Glomerular visceral epithelial cell (primary cell): Measurements from ENCODE around the gene ALPL.

Source experiments
- DNase-seq: peaks from one replicate; pipeline ENCODE4 v3.0.0-alpha.2; 2016; ENCODE audit errors: extremely low spot score

ALPL gene

GRCh38 chr1:21598904-21599303 lies 89.7 kb downstream of the ALPL start:
- DNase-seq, result no peak

GRCh38 chr1:21599402-21599801 lies 90.2 kb downstream of the ALPL start:
- no peak for DNase-seq

- no peak for DNase-seq
These were observed 92.2 kb downstream of the ALPL start for GRCh38 chr1:21601278-21602048.

- no peak for DNase-seq
These were observed 94.2 kb downstream of the ALPL start for GRCh38 chr1:21603177-21604138.

GRCh38 chr1:21604208-21604957 lies 95.2 kb downstream of the ALPL start:
- DNase-seq, result peak; percentile 21

GRCh38 chr1:21605012-21605715 lies 95.9 kb downstream of the ALPL start:
- DNase-seq, result no peak

GRCh38 chr1:21605964-21606705 lies 96.9 kb downstream of the ALPL start:
- no peak for DNase-seq

- peak; percentile 12 for DNase-seq
These were observed 98.6 kb downstream of the ALPL start for GRCh38 chr1:21607549-21608529.

- DNase-seq, result no peak
These were observed 99.6 kb downstream of the ALPL start for GRCh38 chr1:21608798-21609197.

- DNase-seq, result no peak
These were observed 100.8 kb downstream of the ALPL start for GRCh38 chr1:21610027-21610426.

GRCh38 chr1:21610989-21611785 lies 102.0 kb downstream of the ALPL start:
- no peak for DNase-seq

- DNase-seq, result no peak
These were observed 102.8 kb downstream of the ALPL start for GRCh38 chr1:21612057-21612456.

GRCh38 chr1:21613072-21613867 lies 104.0 kb downstream of the ALPL start:
- DNase-seq, result no peak

GRCh38 chr1:21614419-21615115 lies 105.3 kb downstream of the ALPL start:
- no peak for DNase-seq

GRCh38 chr1:21616372-21616771 lies 107.1 kb downstream of the ALPL start:
- DNase-seq, result no peak

- DNase-seq, result no peak
These were observed 108.0 kb downstream of the ALPL start for GRCh38 chr1:21617126-21617738.

- no peak for DNase-seq
These were observed 108.8 kb downstream of the ALPL start for GRCh38 chr1:21618059-21618458.
